GM21367 (cell line): ENCODE data around the gene IZUMO1.
"Not testable (repeated sequence)": the region's sequence is repeated elsewhere in the genome, so short reads cannot be mapped to it uniquely, and the experiment has no call there.

Source experiments
- ATAC-seq: cut with Tn5 transposase; IDR thresholded peaks from one replicate; pipeline ENCODE4 v1.9.1; 2021; ENCODE audit not compliant: unreplicated experiment

The IZUMO1 gene

GRCh38 chr19:48738557-48739403, 7.9 kb downstream of the IZUMO1 start:
- ATAC-seq: peak; percentile 77

- ATAC-seq: no peak
Observed at GRCh38 chr19:48737360-48737998, 9.2 kb downstream of the IZUMO1 start.

DNA sequence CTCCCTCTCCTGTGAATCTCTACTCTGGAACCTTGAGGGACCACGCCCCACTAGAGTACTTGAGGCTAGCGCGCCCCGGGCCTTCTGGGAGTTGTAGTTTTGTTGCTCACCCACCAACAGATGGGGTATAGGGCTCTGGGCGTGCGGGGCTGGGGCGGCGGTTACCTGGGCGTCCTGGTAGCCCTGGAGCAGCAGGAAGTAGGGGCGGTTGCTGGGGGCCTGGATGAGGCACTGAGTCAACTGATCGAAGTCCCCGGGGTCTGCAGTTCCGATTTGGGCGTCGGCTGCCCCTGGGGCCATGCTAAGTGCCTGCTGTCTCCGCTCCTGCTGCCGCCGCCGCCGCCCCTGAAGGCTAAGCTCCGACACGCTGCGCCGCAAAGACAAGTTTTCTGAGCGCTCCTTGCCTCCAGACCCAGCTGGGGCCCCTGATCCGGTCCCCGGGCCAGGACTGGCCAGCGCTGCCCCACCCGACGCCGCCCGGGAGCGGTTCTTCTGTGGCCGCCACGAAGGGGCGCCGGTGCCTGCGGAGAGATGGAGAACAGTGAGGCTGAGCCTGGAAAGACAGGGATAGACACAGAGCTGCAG, 11.6 kb downstream of the IZUMO1 start:
- ATAC-seq: no peak

DNA sequence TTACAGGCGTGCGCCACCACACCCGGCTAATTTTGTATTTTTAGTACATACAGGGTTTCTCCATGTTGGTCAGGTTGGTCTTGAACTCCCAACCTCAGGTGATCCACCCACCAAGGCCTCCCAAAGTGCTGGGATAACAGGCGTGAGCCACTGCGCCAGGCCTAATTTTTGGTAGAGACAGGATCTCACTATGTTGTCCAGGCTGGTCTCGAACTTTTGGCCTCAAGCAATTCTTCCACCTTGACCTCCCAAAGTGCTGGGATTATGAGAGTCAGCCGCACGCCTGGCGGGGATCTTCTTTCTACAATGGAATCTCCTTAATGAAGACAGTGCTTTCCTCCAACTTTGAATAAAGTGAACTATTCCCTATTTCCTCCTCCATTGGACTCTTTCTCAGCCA, 12.1 kb downstream of the IZUMO1 start:
- ATAC-seq: no peak

- no peak for ATAC-seq
Observed at GRCh38 chr19:48731452-48731851, 15.3 kb downstream of the IZUMO1 start.

DNA sequence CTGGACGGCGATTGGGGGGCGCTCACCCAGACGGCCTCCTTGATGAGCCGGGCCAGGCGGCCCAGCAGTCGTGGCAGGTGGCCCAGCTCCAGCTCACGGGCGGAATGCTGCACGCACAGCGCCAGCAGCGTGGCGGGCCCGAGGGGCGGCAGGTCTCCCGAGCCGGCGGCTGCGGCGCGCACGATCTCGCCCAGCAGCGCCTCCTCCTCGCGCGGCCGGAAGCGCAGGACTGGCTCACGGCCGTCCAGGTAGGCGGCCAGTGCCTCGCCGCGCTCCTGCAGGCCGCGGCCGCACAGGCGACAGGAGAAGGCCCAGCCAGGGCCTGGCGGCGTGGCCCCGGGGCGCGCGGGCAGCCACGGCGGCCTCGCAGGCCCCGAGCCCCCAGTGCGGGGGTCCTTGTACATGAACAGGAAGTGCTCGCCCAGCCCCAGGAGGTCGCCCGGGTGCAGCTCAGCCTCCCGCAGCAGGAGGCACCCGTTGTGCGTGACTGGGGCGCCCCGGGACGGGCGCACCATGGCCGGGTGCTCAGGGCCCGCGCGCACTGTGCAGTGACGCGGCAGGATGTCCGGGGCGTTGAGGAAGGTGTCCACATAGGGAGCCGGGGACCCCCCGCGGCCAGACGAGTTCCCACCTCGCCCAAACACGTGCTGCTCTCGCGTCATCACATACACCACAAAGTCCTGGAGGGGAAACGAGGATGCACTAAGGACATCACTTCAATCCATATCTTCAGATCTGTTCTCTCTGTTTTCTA, 17.6 kb downstream of the IZUMO1 start:
- no peak for ATAC-seq

GRCh38 chr19:48726556-48726955, 20.2 kb downstream of the IZUMO1 start:
- no peak for ATAC-seq

GRCh38 chr19:48724796-48725753, 21.6 kb downstream of the IZUMO1 start:
- ATAC-seq: no peak

- ATAC-seq: no peak
Observed at GRCh38 chr19:48722196-48722708, 24.5 kb downstream of the IZUMO1 start.

GRCh38 chr19:48720613-48721296, 26.0 kb downstream of the IZUMO1 start:
- ATAC-seq: peak; percentile 75

- ATAC-seq: no peak
Observed at GRCh38 chr19:48720251-48720612, 26.5 kb downstream of the IZUMO1 start.

DNA sequence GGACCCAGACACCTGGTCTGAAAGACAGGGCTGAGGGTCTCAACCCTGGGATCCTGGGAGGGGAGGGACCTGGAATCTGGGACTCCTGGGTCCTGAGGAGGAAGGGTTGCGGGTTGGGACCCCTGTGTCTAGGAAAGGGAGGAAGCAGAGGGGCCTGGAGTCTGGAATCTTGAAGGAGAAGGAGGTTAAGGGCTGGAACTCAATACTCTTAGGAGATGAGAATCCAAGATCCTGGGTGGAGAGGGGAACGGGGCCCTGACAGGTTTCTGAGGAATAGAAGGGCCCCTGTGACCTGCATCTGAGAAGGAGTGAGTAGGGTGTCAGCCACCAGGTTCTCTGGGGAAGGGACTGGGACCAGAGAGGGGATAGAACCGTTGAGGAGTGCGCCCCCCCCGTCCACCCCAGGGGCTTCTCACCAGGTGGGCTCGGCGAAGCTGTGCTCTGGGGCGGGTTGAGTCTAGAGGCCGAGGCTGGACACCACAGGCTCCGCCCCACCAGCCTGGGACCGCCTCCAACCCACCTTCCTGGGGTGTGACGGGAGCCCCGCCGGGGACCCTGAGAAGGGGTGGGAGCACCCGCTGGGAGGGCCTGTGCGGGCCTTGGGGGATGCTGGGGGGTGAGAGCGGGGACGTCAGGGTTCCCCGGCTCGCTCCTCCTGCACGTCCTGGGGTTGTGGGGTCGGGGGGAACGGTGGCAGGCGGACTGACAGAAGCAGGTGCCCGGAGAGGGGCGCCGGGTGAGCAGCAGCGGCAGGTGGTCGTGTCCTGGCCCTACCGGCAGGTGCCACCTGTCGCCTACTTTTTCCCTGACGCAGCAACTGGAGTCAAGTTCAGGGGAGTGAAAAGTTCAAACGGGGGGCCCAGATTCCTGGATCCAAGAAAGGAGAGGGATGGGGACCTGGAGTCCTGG, 27.2 kb downstream of the IZUMO1 start, which contains the start of gene MAMSTR:
Gene MAMSTR, minus strand, starts transcription at position 463 of the 909 bp plus-strand sequence. CDS start 694 bp downstream, outside the sequence.
- no peak for ATAC-seq

GRCh38 chr19:48718711-48719231, 27.9 kb downstream of the IZUMO1 start:
- no peak for ATAC-seq

GRCh38 chr19:48718106-48718505, 28.6 kb downstream of the IZUMO1 start:
- ATAC-seq: not testable (repeated sequence)

GRCh38 chr19:48716562-48717291, 30.0 kb downstream of the IZUMO1 start:
- ATAC-seq: no peak

- ATAC-seq: no peak
Observed at GRCh38 chr19:48715681-48716171, 31.0 kb downstream of the IZUMO1 start.
